GM21447 (cell line): ENCODE results near the gene NCKAP5.
"Not testable (repeated sequence)": the region's sequence is repeated elsewhere in the genome, so short reads cannot be mapped to it uniquely, and the experiment has no call there.

Experiments used
- ATAC-seq: cut with Tn5 transposase; IDR thresholded peaks from one replicate; pipeline ENCODE4 v1.9.1; 2021; ENCODE audit not compliant: unreplicated experiment

Gene NCKAP5

DNA sequence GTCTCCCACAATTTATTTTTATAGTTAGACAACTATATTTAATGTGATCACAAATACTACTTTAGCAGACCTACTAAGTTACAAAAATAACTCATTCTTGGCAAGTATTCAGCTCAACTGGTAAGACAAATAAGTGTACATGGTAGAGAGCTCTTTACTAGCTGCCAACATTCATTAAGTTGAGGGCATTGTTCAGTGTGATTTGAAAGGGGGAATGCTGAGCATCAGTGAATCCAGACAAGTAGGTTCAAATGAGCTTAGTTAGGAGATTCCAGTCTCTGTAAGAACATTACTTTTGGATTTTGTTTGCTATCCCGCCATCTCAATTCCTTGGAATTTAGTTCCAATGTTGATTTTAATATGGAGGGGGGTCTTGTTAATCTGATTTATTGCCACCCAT lies 710.9 kb downstream of the NCKAP5 start:
- ATAC-seq, result no peak

DNA sequence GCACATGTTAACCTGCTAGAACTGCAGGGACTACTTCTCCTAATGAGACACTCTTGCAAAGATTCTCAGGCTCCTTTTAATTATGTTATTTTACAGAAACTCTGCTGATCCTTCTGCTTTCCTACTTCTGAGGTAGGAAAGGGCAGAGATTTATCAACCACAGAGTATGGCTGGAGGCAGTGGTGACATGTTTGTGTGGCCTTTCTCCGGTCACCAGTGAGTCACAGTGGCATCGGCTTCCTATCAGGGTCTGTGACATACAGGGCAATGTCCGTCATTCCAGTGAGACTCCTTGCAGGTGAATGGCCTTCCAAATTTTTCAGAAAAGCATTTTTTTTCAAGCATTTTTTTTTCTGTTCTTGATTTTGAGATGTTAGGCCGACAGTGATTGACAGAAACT lies 717.6 kb downstream of the NCKAP5 start:
- ATAC-seq, result no peak

DNA sequence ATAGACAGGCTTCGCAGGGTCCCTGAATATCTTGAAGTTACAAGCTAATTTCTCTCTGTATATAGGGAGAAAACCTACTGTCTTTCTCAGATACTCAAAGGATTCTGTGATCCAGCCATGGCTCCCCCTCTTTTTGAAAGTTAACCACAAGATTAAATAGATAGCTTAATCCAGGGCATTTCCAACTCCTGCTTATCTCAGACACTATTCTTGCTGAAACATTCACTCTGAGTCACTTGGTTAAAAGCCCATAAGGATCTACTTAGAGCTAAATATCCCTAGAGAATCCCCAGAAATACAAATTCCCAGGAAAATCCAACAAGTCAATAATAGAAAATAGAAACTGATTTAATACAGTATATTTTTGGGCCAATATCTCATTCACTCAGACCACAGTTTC lies 719.1 kb downstream of the NCKAP5 start:
- ATAC-seq, result no peak

DNA sequence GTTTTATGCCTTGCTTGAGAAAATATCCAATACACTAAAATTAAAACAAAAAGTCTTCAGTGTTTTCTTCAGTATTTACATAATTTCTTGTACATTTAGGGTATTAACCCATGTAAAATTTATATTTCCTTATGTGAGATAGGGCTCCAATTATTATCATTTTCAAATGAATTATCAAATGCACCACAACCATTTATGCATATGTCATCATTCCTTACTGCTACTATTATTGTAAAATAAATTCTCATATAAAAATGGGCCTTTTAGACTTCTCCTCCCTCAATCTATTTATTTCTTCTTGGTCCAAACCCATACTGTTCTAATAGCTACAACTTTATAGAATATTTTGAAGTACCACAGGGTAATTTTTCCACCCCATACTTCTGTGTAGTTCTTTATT lies 722.9 kb downstream of the NCKAP5 start:
- no peak for ATAC-seq

DNA sequence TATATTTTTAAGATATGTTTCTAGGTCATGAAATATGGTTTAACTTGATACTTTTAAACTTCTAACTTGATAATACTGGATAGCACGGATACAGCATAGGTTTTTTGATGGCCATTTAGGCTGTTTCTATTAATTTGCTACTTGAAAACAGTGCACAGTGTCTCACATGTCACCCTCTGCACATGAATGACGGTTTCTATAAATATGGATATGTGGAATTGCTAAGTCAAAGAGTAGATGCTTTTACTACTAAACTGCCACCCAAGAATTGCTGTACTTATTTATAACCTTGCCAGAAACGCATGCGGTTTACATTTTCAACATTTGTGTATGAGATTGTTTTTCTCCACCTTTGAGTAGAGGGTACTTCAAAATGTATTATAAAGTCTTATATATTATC lies 723.7 kb downstream of the NCKAP5 start:
- no peak for ATAC-seq

DNA sequence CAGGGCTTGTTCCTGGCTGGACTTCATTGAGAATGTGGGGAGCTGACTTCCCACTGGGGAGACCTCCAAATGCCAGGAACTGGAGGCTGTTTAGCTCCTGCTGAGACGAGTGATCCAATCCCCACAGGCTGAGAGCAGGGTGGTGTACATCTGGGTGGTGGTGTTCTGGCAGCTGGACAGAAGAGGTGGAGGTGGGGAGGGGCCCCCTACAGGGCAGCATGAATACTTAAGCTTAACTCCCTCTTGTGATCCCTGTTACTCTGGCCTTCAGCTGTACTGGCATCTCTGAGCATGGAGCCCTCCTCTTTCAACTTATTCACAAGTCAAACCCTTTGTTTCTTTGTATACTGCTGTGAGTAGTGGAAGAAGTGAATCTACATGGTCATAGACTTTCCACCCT lies 730.5 kb downstream of the NCKAP5 start:
- no peak for ATAC-seq

DNA sequence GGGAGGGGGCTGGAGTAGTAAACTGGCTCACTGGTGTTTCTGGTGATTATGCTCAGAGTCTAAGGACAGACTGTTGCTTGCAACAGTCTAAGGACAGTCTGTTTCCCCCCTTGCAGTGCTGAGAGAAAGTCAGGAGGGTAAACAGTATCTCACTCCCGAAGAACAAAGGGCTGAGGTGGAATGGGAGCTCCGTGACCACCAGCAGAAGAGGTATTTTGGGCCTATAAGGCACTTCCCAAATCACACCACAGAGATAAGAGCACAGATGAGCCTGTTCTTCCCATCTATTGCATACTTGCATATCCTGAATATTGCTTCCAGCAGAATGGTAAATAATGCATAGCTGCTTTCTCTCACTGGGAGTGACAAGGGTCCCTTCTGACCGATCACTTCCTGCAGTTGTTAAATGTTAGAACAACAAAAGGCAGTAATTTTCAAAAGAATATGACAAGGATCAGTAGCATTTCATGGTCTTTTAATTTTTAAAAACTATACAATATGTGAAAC lies 737.9 kb downstream of the NCKAP5 start:
- no peak for ATAC-seq

DNA sequence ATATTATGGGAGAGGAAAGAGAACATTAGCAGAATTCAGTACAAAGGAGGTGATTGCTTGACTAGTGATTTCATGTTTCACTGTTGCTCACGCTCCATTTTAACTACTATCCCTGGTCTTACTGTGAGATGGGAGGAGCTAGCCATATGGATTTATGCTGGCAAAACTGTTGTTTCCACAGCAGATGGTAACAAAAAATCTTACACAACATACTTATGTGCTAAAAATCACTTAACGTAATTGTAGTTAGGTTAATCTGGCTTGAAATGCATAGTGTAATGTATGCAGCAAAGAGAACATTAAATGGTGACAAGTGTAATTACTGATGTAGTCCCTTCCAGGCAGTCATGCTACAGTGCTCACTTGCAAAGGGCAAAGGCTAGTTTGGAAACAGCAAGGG lies 742.7 kb downstream of the NCKAP5 start:
- no peak for ATAC-seq

DNA sequence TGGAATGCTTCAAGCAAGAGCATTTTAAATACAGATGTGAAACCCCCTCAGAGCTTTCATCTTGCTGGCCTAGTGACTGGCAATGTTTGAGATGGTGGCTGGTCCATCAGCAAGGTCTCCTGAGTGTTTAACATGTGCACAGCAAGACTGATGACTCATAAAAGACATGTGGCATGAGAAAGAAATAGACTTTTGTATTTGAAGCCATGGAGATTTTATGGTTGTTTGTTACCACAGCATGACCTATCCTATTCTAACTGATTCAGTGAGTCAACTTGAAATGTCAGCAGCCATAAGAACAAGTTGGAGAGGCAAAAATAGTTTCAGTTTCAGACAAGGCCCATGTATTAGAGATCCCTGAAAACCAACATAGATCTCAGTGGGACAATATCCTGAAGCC lies 743.5 kb downstream of the NCKAP5 start:
- no peak for ATAC-seq

DNA sequence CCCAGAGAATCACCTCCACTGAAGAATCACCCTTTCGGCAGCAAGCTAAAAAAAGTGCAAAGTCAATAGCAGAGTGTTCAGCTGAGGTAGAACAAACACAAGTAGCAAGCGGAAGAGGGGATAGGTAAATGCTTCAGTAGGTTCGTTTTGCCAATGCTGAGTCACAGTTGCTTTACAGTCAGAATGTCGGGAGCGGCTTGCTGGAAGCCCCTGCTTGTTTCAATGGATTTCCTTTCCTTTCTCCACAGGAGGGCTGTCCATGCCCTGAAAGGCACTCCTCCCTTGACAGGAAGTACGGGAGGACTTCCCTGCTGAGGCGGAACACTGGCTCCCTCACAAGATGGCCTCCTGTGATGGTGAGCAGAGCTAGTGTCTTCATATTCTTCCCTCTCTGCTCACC lies 752.0 kb downstream of the NCKAP5 start:
- ATAC-seq, result no peak

DNA sequence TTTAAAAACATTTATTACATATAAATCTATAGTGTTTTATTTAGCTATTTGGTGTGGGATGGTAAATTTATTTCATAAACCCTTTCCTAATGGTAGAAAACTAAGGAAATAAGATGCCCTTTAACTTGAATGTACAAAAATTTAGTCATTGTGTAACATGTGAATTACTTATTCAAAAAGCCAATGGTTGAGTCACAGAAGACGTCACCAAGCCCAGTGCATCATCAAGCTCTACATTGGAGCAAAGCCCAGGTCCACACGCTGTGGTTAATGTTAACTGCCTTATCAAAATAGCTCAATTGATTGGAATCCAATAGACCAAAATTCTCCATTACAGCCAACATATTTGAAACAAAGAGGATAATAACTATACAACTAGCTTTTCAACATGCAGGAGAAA lies 752.7 kb downstream of the NCKAP5 start:
- ATAC-seq, result no peak

DNA sequence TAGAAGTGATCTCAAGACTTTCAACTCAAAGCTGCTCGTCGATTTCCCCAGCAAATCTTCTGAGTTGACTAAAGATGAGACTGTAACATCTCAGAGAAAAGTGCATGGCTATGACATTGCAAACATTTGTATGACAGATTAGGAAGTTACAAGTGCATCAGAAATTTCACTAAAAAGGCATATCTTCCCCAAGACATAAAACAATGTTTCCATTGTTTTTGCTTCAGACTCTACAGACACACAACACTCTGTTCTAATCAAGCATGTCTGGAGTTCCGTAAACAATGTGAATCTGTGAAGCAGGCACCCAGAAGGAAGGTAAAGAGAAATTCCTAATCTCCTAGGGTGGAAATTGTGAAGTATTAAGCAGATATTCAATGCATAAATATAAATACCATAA lies 753.6 kb downstream of the NCKAP5 start:
- no peak for ATAC-seq

DNA sequence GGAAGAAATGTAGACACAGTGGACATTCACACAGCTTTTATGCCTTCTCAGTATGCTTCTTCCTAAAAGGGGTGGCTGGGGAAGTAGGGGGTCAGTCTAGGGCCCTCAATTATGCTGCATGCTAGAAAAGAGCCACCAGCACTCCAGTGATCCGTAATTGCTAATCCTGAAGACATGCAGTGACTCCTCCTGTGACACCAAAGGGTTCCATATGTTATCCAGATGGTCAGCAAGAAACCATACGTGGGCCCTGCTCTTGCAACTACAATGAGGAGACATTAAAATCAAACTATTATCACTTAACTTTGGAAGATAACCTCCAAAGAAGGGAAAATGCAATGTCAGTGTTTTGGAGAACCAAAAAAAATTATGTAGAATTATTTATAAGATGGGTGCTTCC lies 754.8 kb downstream of the NCKAP5 start:
- no peak for ATAC-seq

DNA sequence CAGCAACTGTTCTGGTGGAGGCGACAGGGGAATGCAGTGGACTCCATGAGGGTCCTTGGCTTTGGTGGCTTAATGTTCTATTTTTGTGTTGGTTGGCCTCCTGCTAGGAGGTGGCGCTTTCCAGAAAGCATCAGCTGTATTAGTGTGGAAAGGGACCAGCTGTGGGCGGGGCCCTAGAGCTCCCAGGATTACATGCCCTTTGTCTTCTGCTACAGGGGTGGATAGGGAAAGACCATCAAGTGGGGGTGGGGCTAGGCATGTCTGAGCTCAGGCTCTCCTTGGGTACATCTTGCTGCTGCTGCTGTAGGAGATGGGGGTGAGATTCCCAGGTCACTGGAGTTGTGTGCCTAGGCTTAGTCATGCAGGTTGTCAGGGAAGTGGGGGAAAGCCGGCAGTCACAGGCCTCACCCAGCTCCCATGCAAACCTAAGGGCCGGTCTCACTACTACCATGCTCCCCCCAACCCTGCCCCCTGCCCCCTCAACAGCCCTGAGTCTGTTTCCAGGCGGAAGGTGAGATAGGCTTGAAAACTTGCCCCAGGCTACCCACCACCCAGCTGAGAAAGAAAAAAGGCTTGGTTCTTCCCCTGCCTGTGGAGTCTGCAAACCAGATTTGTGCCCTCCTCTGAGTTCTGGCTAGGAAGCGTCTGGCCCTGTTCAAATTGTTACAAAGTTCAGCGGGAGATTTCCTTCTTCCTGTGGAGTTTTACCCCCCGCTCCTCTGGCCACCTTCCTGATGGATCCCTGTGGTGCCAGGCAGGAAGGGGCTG lies 756.9 kb downstream of the NCKAP5 start:
- ATAC-seq, result no peak

DNA sequence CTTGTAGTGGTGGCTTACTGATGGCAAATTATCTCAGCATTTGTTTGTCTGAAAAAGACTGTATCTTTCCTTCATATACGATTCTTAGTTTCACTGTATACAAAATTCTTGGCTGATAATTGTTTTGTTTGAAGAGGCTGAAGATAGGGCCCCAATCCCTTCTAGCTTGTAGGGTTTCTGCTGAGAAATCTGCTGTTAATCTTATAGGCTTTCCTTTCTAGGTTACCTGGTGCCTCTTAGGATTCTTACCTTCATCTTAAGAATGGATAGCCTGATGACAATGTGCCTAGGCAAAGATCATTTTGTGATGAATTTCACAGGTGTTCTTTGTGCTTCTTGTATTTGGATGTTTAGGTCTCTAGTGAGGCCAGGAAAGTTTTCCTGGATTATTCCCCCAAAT lies 758.3 kb downstream of the NCKAP5 start:
- not testable (repeated sequence) for ATAC-seq

DNA sequence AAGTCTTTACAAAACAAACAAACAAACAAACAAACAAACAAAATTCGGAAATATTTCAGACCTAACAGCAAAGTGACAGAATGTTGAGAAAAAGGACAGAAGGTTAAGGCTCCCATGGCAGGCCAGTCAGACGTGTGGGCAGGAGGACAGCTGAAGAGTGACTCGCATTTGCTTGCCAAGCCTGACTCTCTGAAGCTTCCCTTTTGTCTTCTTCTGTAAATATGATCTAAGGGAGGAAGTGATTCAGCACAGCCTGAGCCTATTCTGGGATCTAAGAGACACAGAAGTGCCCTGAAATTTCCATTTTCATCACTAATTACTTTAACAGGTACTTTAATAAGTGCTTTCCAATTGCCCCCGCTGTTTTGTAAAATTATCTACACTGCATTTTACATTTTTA lies 764.2 kb downstream of the NCKAP5 start:
- no peak for ATAC-seq

DNA sequence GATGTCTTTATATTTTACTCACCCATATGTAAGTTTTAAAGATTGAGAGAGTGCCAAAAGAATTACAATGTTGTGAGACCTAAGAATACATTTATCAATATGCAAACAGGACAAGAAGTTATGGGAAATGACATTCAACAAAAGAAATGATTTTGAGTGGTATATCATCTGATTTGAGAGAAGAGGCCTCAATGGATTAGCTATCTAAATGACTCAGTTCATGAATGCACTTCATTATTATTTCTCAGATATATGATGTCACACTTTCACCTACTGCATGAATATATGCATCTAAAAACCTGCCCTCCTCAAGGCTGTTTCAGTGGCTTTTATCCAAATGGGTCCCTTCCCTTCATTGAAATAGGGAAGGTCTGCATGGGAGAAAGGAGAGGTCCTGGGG lies 769.9 kb downstream of the NCKAP5 start:
- ATAC-seq, result no peak

DNA sequence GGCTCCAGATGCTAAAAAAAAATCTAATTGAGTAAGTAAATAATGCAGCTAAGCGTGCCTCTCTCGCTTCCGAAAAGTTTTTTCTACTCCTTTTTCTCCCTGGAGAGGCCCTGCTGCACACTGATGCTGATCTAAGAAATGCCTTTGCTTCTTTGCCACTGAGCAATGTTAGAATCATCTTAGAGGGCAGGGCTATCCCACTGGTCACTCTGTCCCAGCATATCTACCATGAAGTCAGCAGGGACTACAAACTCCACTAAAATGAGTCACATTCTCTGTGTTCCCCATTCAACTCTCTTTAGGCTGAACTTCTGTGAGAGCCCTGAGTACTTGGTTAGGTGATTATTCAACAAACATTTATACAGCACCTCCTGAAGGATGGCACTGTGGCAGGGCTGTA lies 770.7 kb downstream of the NCKAP5 start:
- ATAC-seq, result no peak

DNA sequence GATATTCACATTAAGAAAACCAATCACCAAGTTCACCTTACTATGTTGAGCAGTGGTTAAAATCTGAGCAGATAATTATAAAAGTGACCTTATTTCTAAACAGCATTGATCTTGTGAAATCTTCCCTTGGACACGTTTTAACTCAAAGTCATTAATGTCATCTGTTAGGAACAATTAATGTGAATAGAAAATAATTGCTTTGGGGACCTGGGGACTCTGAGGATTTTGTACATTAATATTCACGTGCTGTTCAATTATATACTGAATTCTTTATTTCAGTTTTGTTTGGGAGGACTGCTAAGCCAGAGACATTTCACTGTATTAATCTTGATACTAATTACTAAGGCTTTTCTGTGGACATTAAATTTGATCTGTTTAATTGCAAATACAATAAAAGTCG lies 771.2 kb downstream of the NCKAP5 start:
- no peak for ATAC-seq

DNA sequence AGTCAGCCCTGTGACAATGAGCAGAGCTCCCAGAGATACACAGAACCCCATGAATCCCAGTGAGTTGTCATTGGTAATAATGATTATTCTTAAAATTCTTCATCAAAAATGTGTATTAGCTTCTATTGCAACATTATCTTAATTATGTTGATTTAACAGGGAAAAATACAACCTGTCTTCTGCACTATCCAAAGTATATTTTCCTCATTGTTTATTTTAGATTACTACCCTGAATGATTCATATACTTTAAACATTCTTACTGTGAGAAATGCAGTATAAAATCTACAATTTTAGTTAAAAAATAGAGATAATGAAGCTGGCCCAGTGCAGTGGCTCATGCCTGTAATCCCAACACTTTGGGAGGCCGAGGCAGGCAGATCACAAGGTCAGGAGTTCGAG lies 773.0 kb downstream of the NCKAP5 start:
- no peak for ATAC-seq

DNA sequence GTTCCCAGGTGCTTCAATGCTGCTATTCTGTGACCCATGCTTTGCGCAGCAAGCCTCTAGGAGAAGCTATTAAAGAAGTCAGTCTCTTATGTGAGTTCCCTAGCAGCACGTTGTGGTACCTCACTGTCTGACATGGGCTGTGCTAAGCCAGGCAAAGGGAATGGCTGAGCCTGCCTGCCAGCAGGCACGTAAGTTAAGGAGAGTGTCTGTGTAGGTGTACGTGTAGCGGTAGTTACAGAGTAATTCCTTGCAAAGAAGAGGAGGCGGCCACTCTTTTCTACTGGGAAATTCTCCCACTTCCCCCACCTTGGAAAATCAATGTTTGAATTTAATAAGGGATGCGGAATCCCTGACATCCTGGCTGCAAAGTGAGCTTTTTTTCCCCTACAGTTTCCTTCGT lies 774.7 kb downstream of the NCKAP5 start:
- no peak for ATAC-seq

DNA sequence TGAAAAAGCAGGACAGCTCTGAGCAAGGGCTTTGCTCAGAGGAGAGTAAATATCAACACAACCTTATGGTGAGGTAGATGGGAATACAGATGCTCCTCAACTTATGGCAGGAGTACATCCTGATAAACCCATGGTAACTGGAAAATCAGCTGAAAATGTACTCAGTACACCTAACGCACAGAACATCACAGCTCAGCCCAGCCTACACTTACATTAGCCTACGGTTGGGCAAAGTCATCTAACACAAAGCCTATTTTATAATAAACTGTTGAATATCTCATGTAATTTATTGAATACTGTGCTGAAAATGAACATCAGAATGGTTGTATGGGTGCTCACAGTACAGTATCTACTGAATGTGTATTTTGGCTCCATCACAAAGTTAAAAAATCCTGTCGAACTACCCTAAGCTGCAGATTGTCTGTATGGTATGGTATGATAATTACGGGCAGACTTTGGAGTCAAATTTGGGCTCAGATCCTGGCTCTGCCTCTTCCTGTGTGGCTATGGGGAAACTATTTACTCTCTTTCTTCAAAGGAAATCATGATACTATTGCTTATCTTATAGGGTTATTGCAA lies 778.0 kb downstream of the NCKAP5 start:
- ATAC-seq, result no peak

DNA sequence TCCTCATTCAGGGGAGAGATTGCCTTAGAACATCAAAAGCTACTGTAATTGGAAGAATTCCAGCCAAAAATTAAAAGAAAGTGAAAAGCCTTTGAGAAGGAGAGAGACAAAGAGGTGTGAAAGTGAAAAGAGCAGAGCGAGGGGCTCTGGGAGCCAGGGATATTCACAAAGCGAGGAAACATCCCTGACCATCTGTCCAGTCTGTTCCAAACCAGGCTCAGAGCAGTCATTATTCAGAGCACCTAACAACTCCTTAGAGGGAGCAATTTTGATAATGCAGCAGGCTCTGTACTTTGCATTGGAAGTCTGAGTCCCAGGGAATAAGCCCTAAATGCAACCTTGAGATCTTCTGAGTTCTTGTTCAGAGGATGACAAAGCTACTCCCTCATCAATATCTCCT lies 779.2 kb downstream of the NCKAP5 start:
- ATAC-seq, result no peak
